Measurements from ENCODE around the gene LRRIQ3.
"Not testable (repeated sequence)": the region's sequence is repeated elsewhere in the genome, so short reads cannot be mapped to it uniquely, and the experiment has no call there.

LRRIQ3 gene

DNA sequence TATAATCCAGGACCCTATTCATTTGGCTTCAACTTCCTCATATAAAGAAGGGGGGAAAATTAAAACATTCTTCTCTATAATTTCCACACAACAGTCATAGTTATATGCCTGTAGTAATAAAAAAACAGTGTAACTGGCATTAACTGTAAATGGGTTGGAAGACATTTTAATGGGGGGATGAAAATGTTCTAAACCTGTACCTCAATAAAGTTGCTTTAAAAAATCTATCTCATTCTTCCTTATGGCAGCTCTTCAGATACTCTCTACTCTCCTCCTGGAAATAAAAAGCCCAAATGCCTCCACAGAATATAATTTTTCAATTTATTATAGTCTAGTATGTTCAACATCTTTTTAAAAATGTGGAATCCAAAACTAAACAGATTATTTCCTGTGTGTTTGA, 2.6 kb downstream of the LRRIQ3 start:
- DNase-seq (ENCODE audit: low read depth), result no peak
- TF ChIP-seq, protein P1, sequence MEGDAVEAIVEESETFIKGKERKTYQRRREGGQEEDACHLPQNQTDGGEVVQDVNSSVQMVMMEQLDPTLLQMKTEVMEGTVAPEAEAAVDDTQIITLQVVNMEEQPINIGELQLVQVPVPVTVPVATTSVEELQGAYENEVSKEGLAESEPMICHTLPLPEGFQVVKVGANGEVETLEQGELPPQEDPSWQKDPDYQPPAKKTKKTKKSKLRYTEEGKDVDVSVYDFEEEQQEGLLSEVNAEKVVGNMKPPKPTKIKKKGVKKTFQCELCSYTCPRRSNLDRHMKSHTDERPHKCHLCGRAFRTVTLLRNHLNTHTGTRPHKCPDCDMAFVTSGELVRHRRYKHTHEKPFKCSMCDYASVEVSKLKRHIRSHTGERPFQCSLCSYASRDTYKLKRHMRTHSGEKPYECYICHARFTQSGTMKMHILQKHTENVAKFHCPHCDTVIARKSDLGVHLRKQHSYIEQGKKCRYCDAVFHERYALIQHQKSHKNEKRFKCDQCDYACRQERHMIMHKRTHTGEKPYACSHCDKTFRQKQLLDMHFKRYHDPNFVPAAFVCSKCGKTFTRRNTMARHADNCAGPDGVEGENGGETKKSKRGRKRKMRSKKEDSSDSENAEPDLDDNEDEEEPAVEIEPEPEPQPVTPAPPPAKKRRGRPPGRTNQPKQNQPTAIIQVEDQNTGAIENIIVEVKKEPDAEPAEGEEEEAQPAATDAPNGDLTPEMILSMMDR (IDR thresholded peaks at IDR 0.05; ENCODE audit: low read depth, low read length, missing control alignments), result no peak
- H3K4me3 ChIP-seq (ENCODE audit: low read depth, low read length), result no peak overlapping the region

DNA sequence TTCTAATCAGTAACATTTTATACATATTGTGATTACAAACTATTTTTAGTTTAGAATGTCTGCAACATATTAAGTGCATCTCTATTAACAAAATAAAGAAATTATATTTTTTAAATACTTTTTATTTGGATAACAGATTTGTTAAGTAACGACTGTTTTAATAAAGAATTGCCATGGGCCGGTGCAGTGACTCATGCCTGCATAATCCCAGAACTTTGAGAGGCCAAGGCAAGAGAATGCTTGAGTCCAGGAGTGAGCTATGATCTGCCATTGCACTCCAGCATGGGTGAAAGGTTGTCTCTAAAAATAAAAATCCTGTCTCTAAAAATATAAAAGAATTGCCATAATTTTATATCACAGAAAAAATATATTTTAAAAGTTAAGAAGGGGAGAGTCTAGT, 4.1 kb downstream of the LRRIQ3 start:
- H3K4me3 ChIP-seq (ENCODE audit: low read depth, low read length), result no peak overlapping the region
- no peak for DNase-seq (ENCODE audit: low read depth)
- TF ChIP-seq, protein P1 (IDR thresholded peaks at IDR 0.05; ENCODE audit: low read depth, low read length, missing control alignments), result no peak

DNA sequence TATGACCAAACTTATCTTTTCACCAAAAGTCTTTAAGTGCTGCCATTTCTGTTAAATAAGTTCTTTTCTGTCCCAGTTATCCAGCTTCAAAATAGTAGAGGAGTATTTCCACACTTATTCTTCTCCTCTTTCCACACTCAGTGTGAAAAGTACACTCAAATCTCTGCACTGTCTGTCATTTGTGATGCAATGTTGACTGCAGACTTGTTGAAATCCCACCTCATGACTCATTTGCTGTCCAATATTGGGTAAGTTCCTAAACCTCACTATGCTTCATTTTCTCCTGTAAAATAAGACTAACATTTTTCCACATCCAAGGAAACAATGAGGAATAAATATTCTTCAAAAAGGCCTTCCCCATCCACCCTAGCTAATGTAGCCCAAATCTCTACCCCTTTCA, 17.5 kb downstream of the LRRIQ3 start:
- no peak overlapping the region for H3K4me3 ChIP-seq (ENCODE audit: low read depth, low read length)
- DNase-seq (ENCODE audit: low read depth), result no peak
- TF ChIP-seq, protein P1 (IDR thresholded peaks at IDR 0.05; ENCODE audit: low read depth, low read length, missing control alignments), result no peak

DNA sequence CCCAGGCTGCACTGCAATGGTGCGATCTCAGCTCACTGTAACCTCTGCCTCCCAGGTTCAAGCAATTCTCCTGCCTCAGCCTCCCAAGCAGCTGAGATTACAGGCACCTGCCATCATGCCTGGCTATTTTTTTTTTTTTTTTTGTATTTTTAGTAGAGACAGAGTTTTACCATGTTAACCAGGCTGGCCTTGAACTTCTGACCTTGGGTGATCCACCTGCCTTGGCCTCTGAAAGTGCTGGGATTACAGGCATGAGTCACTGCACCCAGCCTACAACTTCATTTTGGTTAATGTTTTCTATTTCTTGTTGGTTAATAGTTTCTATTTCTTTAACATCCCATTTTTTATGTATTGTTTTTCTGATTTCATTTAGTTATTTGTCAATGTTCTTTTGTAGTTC, 23.6 kb downstream of the LRRIQ3 start:
- DNase-seq (ENCODE audit: low read depth); H3K4me3 ChIP-seq (ENCODE audit: low read depth, low read length): not testable (repeated sequence)

DNA sequence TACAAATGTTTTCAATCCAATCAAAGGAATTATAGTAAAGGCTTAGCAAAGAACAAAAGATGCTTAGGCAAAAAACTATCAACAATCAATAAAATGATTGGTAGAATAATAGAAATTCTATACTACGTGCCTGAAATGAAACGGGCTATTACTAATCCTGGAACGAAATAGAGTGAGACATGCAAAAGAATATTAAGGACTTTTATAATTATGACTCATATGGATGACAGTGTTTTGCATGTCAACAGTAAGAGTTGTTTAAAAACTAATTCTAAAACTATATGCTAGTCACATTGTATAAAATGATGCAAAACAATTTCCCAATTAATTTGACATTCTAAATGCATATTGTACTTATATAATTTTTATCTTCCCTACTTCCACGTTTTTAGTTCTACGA, 35.6 kb downstream of the LRRIQ3 start:
- TF ChIP-seq, protein P1 (IDR thresholded peaks at IDR 0.05; ENCODE audit: low read depth, low read length, missing control alignments), result no peak
- no peak overlapping the region for H3K4me3 ChIP-seq (ENCODE audit: low read depth, low read length)

DNA sequence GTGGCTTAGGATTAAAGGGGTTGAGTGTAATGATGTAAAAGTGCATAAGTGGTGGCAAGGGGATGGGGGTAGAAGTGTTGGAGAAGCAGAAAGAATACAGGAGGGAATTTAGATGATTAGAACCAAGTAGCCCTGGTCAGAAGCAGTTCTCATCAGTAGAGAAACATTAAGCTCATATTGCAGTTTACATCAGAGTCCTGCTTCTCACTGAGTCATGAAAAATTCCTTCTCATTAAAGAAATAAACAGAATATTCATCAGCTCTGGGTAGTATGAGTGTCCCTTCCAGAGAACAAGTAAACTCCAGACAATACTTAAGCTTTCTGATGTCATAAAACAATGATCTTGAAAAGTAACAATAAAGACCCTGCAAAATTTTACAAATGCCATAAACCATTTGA, 36.5 kb downstream of the LRRIQ3 start:
- H3K4me3 ChIP-seq (ENCODE audit: low read depth, low read length), result no peak overlapping the region
- no peak for DNase-seq (ENCODE audit: low read depth)
- TF ChIP-seq, protein P1 (IDR thresholded peaks at IDR 0.05; ENCODE audit: low read depth, low read length, missing control alignments), result no peak

More for the DNA sequence above, 35.6 kb downstream of the LRRIQ3 start:
- DNase-seq (ENCODE audit: low read depth), result no peak

DNA sequence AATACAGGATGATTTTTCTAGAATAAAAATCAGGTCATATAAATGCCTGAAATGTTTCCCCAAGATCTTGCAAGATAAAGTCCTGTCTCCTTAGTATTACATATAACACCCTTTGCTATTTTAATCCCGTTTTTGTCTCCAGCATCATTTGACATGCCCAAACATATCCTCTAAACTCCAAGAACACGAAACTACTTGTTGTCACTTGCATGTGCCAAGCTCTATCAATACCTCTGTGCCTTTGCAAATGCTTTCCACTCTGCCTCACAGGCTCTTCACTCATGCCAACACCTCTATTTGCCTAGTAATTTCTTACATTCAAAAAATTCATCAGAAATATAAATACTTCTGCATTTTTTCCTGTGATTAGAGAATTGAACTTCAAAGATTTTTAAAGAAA, 37.9 kb downstream of the LRRIQ3 start:
- no peak for DNase-seq (ENCODE audit: low read depth)
- TF ChIP-seq, protein P1 (IDR thresholded peaks at IDR 0.05; ENCODE audit: low read depth, low read length, missing control alignments), result no peak
- no peak overlapping the region for H3K4me3 ChIP-seq (ENCODE audit: low read depth, low read length)

DNA sequence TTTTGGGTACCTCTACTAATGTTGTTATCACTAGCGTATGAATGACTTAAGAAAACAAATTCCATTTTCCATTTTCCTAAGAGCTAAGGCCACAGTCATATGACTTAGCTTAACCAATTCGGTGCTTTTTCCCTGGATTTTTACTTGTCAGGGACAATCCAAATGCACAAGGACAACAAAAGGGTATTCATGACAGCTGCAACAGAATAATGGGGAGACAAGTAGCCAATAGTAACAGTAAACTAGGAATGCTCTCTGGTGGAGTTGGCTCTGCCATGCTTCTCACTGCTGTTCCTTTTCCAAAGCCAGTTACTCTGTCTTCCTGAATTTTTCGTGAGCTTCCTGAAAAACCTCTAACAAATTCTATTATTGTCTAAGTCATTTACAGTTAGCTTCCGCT, 52.9 kb downstream of the LRRIQ3 start:
- TF ChIP-seq, protein P1 (IDR thresholded peaks at IDR 0.05; ENCODE audit: low read depth, low read length, missing control alignments), result no peak
- no peak overlapping the region for H3K4me3 ChIP-seq (ENCODE audit: low read depth, low read length)
- DNase-seq (ENCODE audit: low read depth), result no peak

DNA sequence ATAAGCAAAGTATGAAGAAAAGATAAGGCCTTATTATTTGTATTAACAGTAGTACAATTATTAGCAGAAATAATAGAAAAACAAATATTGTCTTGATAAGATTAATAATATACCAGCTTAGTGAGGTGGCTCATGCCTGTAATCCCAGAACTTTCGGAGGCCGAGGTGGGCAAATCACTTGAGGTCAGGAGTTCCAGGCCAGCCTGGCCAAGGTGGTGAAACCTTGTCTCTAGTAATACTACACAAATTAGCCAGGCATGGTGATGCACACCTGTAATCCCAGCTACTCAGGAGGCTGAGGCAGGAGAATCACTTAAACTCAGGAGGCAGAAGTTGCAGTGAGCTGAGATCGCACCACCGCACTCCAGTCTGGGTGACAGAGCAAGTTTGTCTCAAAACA, 80.6 kb downstream of the LRRIQ3 start:
- DNase-seq (ENCODE audit: low read depth); H3K4me3 ChIP-seq (ENCODE audit: low read depth, low read length): not testable (repeated sequence)

Measured in GM12864 (cell line).